NCI-H345 treated with DMSO at 0.1 percent for 48 hours (cell line): Measurements from ENCODE around the gene CERT1.
A peak's percentile ranks its signal among the peaks of the same experiment; 100 is the strongest.
"Not testable (repeated sequence)": the region's sequence is repeated elsewhere in the genome, so short reads cannot be mapped to it uniquely, and the experiment has no call there.

Experiments
- DNase-seq: peaks from one replicate; lab custom pipeline; 2025; ENCODE audit not compliant: unreplicated experiment; lab: John Stamatoyannopoulos, UW

Gene CERT1

GRCh38 chr5:75511435-75512382 is at the start of gene CERT1, which contains the start of gene POLK:
Gene CERT1, minus strand, starts transcription at chr5:75511629. Its CDS starts 422 bp downstream, at chr5:75511207.
Gene POLK, plus strand, starts transcription at chr5:75511891.
- DNase-seq, result peak; percentile 80

DNA sequence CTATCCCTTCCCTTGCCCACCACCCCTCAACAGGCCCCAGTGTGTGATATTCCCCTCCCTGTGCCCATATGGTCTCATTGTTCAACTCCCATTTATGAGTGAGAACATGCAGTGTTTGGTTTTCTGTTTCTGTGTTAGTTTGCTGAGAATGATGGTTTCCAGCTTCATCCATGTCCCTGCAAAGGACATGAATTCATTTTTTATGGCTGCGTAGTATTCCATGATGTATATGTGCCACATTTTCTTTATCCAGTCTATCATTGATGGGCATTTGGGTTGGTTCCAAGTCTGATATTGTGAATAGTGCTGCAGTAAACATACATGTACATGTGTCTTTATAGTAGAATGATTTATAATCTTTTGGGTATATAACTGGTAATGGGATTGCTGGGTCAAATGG is 49.2 kb upstream of the CERT1 start:
- not testable (repeated sequence) for DNase-seq

DNA sequence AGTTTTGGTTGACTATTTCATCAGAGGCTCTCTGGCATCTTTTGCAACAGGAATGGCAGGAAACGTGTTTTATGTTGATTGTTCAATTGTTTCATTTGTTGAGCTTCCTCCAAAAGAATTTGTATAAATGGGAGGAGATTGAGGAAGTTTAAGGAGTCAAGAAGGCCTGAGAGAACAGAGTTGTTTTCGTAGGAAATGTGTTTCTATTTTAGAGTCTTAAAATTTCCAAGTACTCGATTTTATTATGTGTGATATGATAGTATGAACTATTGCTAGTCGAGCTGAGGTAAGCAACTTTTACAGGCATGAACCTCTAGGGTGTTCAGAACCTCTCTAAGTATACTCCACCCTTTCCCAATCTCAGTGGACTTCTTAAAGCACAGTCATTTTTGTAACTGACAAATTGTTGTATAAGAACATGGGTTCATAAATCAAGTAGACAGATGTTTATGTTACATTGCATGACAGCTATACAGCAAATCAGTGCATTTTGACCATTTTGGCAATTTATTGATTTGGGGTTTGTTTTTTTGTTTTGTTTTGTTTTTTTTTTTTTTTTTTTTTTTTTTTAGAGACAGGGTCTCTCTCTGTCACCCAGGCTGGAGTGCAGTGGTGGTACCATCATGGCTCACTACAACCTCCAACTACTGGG is 47.7 kb upstream of the CERT1 start:
- DNase-seq, result no peak

DNA sequence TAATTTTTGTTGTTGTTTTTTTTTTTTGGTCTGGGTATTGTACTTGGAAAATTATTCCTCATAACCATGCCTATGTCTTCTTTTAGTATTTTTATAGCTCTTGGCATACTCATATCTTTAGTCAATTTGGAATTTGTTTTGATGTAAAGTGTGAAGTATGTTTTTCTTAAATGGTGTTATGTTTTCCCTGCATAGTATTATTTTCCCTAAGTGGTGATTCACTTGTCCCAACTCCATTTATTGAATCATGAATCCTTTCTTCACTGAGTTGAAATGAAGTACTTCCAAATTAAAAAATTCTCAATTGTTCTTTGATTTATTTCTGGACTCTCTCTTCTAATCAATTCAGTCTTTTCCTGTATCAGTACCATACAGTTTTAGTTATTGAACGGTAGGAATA is 46.8 kb upstream of the CERT1 start:
- DNase-seq, result no peak

GRCh38 chr5:75553358-75553757 is 41.9 kb upstream of the CERT1 start:
- no peak for DNase-seq

DNA sequence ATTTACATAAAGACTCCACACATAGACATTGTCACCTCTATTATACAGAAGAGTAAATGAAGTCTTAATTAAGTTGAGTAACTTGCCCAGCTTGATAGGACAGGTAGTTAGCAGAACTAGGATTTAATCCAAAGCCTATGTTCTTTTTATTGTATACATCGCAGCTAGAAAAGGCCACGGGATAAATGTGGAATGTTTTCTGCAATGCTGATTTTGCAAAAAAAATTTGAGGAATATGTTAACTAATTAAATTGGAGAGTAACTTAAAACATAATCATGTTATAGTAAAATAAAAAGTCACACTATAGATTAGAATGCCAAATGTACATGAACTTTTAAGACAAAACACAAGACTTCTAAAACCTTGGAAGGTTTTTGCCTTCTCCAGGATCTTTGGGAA is 41.3 kb upstream of the CERT1 start:
- no peak for DNase-seq

DNA sequence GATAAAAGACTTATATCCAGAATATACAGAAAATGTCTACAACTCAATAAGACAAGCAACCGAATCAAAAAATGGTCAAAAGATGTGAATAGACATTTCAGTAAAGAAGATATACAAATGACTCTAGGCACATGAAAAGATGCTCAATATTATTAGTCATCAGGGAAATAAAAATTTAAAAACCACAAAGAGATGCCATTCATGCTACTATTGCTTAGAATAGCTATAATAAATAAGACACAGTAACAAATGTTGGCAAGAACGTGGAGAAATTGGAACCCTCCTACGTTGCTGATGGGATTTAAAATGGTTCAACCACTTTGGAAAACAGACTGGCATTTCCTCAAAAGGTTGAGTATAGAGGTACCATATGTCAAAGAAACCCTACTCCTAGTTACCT is 40.0 kb upstream of the CERT1 start:
- no peak for DNase-seq

- DNase-seq, result no peak
Observed at GRCh38 chr5:75550597-75550996, 39.2 kb upstream of the CERT1 start.

DNA sequence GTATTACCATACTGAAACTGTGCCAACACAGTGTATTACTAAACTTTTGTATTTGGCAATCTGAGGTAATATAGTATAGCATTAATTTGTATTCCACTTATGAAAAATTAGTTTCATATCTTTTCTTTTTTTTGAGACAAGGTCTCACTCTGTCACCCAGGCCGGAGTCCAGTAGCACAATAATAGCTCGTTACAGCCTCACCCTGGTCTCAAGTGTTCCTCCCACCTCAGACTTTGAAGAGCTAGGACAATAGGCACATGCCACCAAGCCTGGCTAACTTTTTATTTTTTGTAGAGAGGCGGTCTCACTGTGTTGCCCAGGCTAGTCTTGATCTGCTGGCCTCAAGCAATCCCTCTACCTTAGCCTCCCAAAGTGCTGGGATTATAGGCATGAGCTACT is 36.4 kb upstream of the CERT1 start:
- DNase-seq, result no peak

DNA sequence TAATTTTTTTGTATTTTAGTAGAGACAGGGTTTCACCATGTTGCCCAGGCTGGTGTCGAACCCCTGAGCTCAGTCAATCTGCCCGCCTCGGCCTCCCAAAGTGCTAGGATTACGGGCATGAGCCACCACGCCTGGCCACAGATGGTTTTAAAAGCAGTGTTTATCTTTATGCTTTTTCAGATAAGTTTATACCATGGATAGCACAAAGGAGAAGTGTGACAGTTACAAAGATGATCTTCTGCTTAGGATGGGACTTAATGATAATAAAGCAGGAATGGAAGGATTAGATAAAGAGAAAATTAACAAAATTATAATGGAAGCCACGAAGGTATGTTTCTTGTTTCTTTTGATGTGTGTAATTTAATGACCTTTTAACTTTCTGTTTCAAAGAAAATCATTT is 35.4 kb upstream of the CERT1 start:
- no peak for DNase-seq

DNA sequence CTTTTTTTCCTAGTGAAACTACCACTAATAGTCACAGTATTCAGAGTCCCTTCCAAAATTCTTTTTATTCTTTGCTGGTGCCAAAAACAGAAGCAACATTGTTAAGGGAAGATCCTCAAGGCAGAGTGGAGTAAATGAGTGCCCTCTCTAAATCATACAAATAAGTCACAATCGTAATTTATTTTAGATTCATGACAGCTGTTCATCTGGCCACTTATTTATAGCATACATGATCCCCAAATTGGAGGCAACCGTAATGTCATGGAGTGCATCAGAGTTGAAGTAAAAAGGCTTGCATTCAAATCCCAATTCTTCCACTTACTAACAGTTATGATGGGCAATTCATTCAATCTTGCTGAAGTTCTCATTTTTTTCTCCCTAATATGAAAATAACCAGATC is 33.7 kb upstream of the CERT1 start:
- no peak for DNase-seq

DNA sequence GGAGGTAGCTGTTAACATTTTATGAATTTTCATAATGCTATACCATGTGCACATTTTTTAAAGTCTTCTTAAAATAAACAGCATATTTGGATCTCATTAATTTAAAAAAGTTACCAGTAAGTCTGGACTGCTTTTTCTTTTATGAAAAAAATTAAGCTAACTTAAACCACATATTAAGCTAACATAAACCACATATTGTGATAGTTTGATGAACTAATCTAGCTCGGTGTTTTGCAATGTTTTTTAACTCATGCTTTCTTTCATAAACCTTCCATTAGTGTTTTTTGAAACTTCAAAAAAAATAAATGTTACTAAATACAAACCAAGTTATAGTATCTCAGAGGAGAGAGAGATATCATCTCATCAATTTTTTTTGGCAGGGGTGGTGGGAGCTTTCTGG is 26.8 kb upstream of the CERT1 start:
- no peak for DNase-seq

DNA sequence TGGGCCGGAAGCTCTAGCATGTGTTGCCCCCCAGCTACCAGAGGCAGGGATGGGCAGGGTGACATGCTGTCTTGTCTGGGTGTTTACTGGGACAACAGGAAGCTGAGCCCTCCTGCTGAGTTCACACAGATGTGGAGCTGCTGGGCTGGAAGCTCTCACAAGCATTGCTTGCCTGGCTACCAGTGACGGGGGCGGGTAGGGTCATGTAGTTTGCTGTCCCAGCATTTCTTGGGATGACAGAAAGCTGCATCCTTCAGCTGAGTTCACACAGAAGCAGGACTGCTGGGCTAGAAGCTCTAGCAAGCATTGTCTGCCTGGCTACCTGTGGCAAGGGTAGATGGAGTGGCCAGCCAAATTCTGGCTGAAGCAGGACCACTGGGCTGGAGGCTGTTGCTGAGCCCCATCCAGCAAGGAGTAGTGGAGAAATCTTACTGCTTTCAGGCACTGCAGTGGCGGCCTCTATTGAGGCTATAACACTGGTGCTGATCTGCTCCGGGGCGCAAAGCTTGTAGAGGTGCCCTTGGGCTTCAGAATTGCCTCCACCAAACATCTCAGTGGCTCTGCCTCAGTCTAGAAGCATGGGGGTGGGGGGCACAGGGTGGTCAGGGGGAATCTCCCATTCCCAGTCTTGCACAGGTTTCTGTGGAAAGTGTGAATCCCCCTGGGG is 25.4 kb upstream of the CERT1 start:
- DNase-seq, result no peak

- no peak for DNase-seq
Observed at GRCh38 chr5:75536147-75536546, 24.7 kb upstream of the CERT1 start.

- no peak for DNase-seq
Observed at GRCh38 chr5:75534734-75535133, 23.3 kb upstream of the CERT1 start.

DNA sequence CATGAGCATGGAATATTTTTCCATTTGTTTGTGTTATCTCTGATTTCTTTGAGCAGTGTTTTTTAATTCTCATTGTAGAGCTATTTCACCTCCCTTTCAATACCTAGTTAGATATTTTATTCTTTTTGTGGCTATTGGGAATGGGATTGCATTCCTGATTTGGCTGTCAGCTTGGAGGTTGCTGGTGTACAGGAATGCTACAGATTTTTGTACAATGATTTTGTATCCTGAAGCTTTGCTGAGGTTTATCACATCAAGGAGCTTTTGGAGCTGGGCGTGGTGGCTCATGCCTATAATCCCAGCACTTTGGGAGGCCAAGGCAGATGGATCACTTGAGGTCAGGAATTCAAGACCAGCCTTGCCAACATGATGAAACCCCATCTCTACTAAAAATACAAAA is 22.3 kb upstream of the CERT1 start:
- not testable (repeated sequence) for DNase-seq

GRCh38 chr5:75532190-75532589 is 20.8 kb upstream of the CERT1 start:
- no peak for DNase-seq

DNA sequence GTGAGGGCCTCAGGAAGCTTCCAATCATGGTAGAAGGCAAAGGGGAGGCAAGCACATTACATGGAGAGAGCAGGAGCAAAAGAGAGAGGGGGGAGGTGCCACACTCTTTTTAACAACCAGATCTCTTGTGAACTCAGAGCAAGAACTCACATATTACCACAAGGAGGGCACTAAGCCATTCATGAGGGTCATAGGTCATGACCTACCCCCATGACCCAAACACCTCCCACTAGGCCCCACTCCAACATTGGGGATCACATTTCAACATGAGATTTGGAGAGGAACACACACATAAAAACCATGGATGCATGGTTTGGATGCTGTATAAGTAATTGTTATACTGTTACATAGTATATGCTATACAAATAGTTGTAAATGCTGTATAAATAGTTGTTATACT is 17.8 kb upstream of the CERT1 start:
- DNase-seq, result no peak

GRCh38 chr5:75526070-75526469 is 14.6 kb upstream of the CERT1 start:
- no peak for DNase-seq

DNA sequence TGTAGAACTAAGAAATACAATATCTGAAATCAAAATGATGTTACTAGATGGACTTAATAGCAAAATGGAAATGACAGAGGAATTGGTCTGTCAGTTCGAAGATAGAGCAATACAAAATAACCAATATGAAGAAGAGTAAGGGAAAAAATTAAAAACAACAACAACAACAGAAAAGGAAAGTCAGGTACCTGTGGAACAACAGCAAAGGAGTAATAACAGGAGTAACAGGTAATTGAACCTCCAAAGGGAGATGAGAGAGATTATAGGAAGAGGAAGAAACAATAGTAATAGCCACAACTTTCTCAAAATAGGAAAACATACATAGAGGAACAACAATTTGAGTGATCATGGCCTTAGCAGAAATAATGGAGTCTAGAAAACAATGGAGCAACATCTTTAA is 13.9 kb upstream of the CERT1 start:
- DNase-seq, result no peak

GRCh38 chr5:75524591-75524990 is 13.2 kb upstream of the CERT1 start:
- no peak for DNase-seq

GRCh38 chr5:75524071-75524470 is 12.6 kb upstream of the CERT1 start:
- DNase-seq, result no peak
